EH (cell line): ENCODE measurements around the gene SH3TC1.

Experiments used
- DNase-seq: peaks from one replicate; pipeline ENCODE4 v3.0.0-alpha.2; 2015; ENCODE audit warnings: low read depth

SH3TC1 gene

DNA sequence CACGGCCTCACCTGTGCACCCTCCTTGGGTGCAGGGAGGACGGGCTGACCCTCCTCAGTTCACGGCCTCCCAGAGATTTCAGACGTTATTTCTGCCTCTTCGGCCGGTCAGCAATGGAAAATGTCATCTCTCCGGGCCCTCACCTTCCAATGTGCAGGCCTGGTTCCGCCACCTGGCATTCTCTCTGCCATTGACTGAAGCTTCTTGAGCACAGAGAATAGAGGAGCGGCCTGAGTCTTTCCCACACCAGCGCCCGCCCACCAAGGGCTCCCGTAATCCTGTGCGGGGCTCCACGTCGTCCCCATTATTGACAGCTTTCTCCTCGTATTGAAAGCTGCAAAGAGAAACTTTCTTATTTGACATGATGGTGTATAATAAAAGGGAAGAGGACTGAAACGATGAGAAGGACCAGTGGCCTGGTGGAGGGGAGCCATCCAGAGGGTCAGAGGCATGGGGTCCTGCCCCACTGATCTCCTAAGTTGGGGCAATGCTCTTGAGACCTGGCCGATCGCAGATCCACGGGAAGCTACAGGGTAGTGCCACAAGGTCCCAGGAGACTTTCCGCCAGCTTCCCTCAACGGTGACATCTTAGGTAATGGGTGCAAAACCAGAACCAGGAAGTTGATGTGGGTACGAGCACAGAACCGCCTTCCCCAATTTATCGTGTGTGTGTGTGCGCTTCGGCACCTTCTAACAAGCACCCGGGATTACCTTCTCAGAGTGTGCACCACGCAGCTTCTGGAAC, 91.0 kb downstream of the SH3TC1 start:
- DNase-seq = no peak

DNA sequence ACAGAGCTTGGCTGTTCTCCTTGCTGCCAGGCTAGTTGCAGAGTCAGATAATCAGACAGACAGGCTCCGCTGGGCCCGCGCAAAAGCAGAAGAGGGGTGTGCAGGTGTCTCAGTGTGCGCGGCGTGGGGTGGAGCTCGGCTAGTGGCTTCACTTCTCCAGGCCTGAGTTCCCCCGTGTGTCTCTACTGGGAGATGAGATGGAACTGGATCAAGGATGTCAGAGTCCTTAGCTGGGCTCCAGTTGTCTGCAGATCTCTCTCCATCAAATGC, 91.5 kb downstream of the SH3TC1 start:
- DNase-seq = no peak
